ENCODE results near the gene SRD5A1. TPM values are rescaled to one million over a fixed set of nuclear protein-coding genes. Genes with fewer than 3 reads are reported as not detected.

SRD5A1 gene
- total and polyA plus RNA-seq, 2 experiments from 2014 or later, result 18.9 to 20.2 TPM

GRCh38 chr5:6649681-6650080 lies 16.4 kb downstream of the SRD5A1 start:
- peaks cover 56% of the 10 kb centered on the region for H3K79me2 ChIP-seq (ENCODE audit: insufficient read depth)

GRCh38 chr5:6652025-6652424 lies 18.8 kb downstream of the SRD5A1 start:
- no peak overlapping the region for H3K4me2 ChIP-seq (ENCODE audit: unreplicated experiment)
- H3K36me3 ChIP-seq (ENCODE audit: low read depth), result peaks cover 14% of the 10 kb centered on the region
- no peaks in the 10 kb centered on the region for H3K4me1 ChIP-seq (ENCODE audit: insufficient read depth)
- no peak overlapping the region for H3K4me3 ChIP-seq
- peaks cover 33% of the 10 kb centered on the region for H3K79me2 ChIP-seq (ENCODE audit: insufficient read depth)
- no peaks in the 10 kb centered on the region for H3K9me2 ChIP-seq (ENCODE audit: insufficient read depth)
- WGBS, 2 experiments (ENCODE audit: low coverage in 1 of 2, low lambda C conversion rate in 2 of 2, missing lambda C conversion rate in 2 of 2), result 98 to 99% methylated on average over 6 of the region's 6 CpGs
- no peak overlapping the region for H3K27ac ChIP-seq
- H3K27me3 ChIP-seq (replicated peaks; ENCODE audit: insufficient read depth), result no peaks in the 10 kb centered on the region
- TF ChIP-seq EZH2 (IDR thresholded peaks at IDR 0.05; ENCODE audit: insufficient read depth, poor library complexity, severe bottlenecking) (no peak), EZH2phosphoT487 (IDR thresholded peaks at IDR 0.05; ENCODE audit: insufficient read depth, low read depth) (no peak)
- no peak overlapping the region for H2AFZ ChIP-seq
- no peak for DNase-seq
- no peaks in the 10 kb centered on the region for H3K9me3 ChIP-seq (ENCODE audit: low read depth)
- no peaks in the 10 kb centered on the region for H4K20me1 ChIP-seq (ENCODE audit: insufficient read depth)
- H3F3A ChIP-seq (ENCODE audit: insufficient read depth), result no peaks in the 10 kb centered on the region
- no peak overlapping the region for H3K9ac ChIP-seq
- in situ Hi-C loops (cut with MboI), result no loop called here

More at GRCh38 chr5:6649681-6650080, 16.4 kb downstream of the SRD5A1 start:
- H3K9me3 ChIP-seq (ENCODE audit: low read depth), result no peaks in the 10 kb centered on the region
- H2AFZ ChIP-seq, result no peak overlapping the region
- H3K36me3 ChIP-seq (ENCODE audit: low read depth), result peaks cover 6% of the 10 kb centered on the region; the same call in 1 of the 2 replicates
- no peak for DNase-seq
- TF ChIP-seq EZH2phosphoT487 (IDR thresholded peaks at IDR 0.05; ENCODE audit: insufficient read depth, low read depth), result no peak
- no peak for TF ChIP-seq EZH2 (IDR thresholded peaks at IDR 0.05; ENCODE audit: insufficient read depth, poor library complexity, severe bottlenecking)
- in situ Hi-C loops (cut with MboI), result loop anchor here (25.0 kb wide), 1 partner anchor 88 kb away; no protein-coding TSS in a partner anchor
- H3K9ac ChIP-seq, result no peak overlapping the region
- no peaks in the 10 kb centered on the region for H3K4me1 ChIP-seq (ENCODE audit: insufficient read depth)
- WGBS, 2 experiments (ENCODE audit: low coverage in 1 of 2, low lambda C conversion rate in 2 of 2, missing lambda C conversion rate in 2 of 2), result 94 to 99% methylated on average over 9 of the region's 9 CpGs
- no peak overlapping the region for H3K27ac ChIP-seq
- H3K4me3 ChIP-seq, result no peak overlapping the region
- H3K9me2 ChIP-seq (ENCODE audit: insufficient read depth), result no peaks in the 10 kb centered on the region
- no peak overlapping the region for H3K4me2 ChIP-seq (ENCODE audit: unreplicated experiment)
- no peaks in the 10 kb centered on the region for H3K27me3 ChIP-seq (replicated peaks; ENCODE audit: insufficient read depth)
- H3F3A ChIP-seq (ENCODE audit: insufficient read depth), result no peaks in the 10 kb centered on the region
- H4K20me1 ChIP-seq (ENCODE audit: insufficient read depth), result 0 out of 2 replicates have a peak, but pooled peaks cover 5% of the 10 kb centered on the region

- in situ Hi-C loops (cut with MboI), result no loop called here
- TF ChIP-seq EZH2 (IDR thresholded peaks at IDR 0.05; ENCODE audit: insufficient read depth, poor library complexity, severe bottlenecking), result no peak
- no peak for TF ChIP-seq EZH2phosphoT487 (IDR thresholded peaks at IDR 0.05; ENCODE audit: insufficient read depth, low read depth)
- peaks cover 15% of the 10 kb centered on the region for H3K36me3 ChIP-seq (ENCODE audit: low read depth)
- no peaks in the 10 kb centered on the region for H3F3A ChIP-seq (ENCODE audit: insufficient read depth)
- H2AFZ ChIP-seq, result no peak overlapping the region
- H3K9me3 ChIP-seq (ENCODE audit: low read depth), result no peaks in the 10 kb centered on the region
- H3K79me2 ChIP-seq (ENCODE audit: insufficient read depth), result peaks cover 5% of the 10 kb centered on the region; the same call in 1 of the 2 replicates
- no peaks in the 10 kb centered on the region for H4K20me1 ChIP-seq (ENCODE audit: insufficient read depth)
- no peak for DNase-seq
- H3K9ac ChIP-seq, result no peak overlapping the region
- no peaks in the 10 kb centered on the region for H3K9me2 ChIP-seq (ENCODE audit: insufficient read depth)
- no peaks in the 10 kb centered on the region for H3K4me1 ChIP-seq (ENCODE audit: insufficient read depth)
- 98 to 99% methylated on average over 8 of the region's 8 CpGs for WGBS, 2 experiments (ENCODE audit: low coverage in 1 of 2, low lambda C conversion rate in 2 of 2, missing lambda C conversion rate in 2 of 2)
- H3K27ac ChIP-seq, result no peak overlapping the region
- H3K4me3 ChIP-seq, result no peak overlapping the region
- H3K4me2 ChIP-seq (ENCODE audit: unreplicated experiment), result no peak overlapping the region
- no peaks in the 10 kb centered on the region for H3K27me3 ChIP-seq (replicated peaks; ENCODE audit: insufficient read depth)
These were observed 22.2 kb downstream of the SRD5A1 start for GRCh38 chr5:6655432-6655831.

GRCh38 chr5:6656680-6657079 lies 23.4 kb downstream of the SRD5A1 start:
- H3K27ac ChIP-seq, result no peak overlapping the region

More at GRCh38 chr5:6656680-6657079, 23.4 kb downstream of the SRD5A1 start:
- Histone ChIP-seq H3K4me2 (ENCODE audit: unreplicated experiment) (no peak overlapping the region), H3F3A (ENCODE audit: insufficient read depth) (no peaks in the 10 kb centered on the region), H3K27me3 (replicated peaks; ENCODE audit: insufficient read depth) (no peaks in the 10 kb centered on the region), H3K4me1 (ENCODE audit: insufficient read depth) (no peaks in the 10 kb centered on the region), H3K36me3 (ENCODE audit: low read depth) (peaks cover 15% of the 10 kb centered on the region), H3K9ac (no peak overlapping the region), H3K4me3 (no peak overlapping the region), H4K20me1 (ENCODE audit: insufficient read depth) (no peaks in the 10 kb centered on the region), H2AFZ (no peak overlapping the region), H3K79me2 (ENCODE audit: insufficient read depth) (no peaks in the 10 kb centered on the region), H3K9me2 (ENCODE audit: insufficient read depth) (no peaks in the 10 kb centered on the region), H3K9me3 (ENCODE audit: low read depth) (no peaks in the 10 kb centered on the region)
- 97 to 99% methylated on average over 5 of the region's 5 CpGs for WGBS, 2 experiments (ENCODE audit: low coverage in 1 of 2, low lambda C conversion rate in 2 of 2, missing lambda C conversion rate in 2 of 2)
- TF ChIP-seq EZH2phosphoT487 (IDR thresholded peaks at IDR 0.05; ENCODE audit: insufficient read depth, low read depth) (no peak), EZH2 (IDR thresholded peaks at IDR 0.05; ENCODE audit: insufficient read depth, poor library complexity, severe bottlenecking) (no peak)
- DNase-seq, result no peak
- in situ Hi-C loops (cut with MboI), result no loop called here
